Measurements from ENCODE around the gene EDEM3.

Gene EDEM3

GRCh38 chr1:184800876-184801275 lies 46.2 kb upstream of the EDEM3 start:
- Histone ChIP-seq H3K27me3 (ENCODE audit: insufficient read depth, low read depth, severe bottlenecking) (no peaks in the 10 kb centered on the region), H3K4me3 (ENCODE audit: low read depth, low read length) (no peak overlapping the region), H3K27ac (no peak overlapping the region), H3K36me3 (no peaks in the 10 kb centered on the region), H3K9me3 (ENCODE audit: severe bottlenecking) (no peaks in the 10 kb centered on the region)
- DNase-seq = peak; percentile 54
- TF ChIP-seq CTCF (IDR thresholded peaks at IDR 0.05; ENCODE audit: low read depth, low read length) = no peak

GRCh38 chr1:184793967-184794366 lies 39.3 kb upstream of the EDEM3 start:
- no peaks in the 10 kb centered on the region for H3K27me3 ChIP-seq (ENCODE audit: insufficient read depth, low read depth, severe bottlenecking)
- no peaks in the 10 kb centered on the region for H3K36me3 ChIP-seq
- H3K9me3 ChIP-seq (ENCODE audit: severe bottlenecking) = no peaks in the 10 kb centered on the region
- no peak for DNase-seq
- no peak overlapping the region for H3K27ac ChIP-seq
- no peak for TF ChIP-seq CTCF (IDR thresholded peaks at IDR 0.05; ENCODE audit: low read depth, low read length)
- no peak overlapping the region for H3K4me3 ChIP-seq (ENCODE audit: low read depth, low read length)

- Histone ChIP-seq H3K27ac (no peak overlapping the region), H3K4me3 (ENCODE audit: low read depth, low read length) (no peak overlapping the region)
Observed at GRCh38 chr1:184792450-184792969, 37.9 kb upstream of the EDEM3 start.

GRCh38 chr1:184791550-184791900 lies 36.9 kb upstream of the EDEM3 start:
- no peak for TF ChIP-seq CTCF (IDR thresholded peaks at IDR 0.05; ENCODE audit: low read depth, low read length)
- no peak for DNase-seq
- Histone ChIP-seq H3K9me3 (ENCODE audit: severe bottlenecking) (no peaks in the 10 kb centered on the region), H3K27me3 (ENCODE audit: insufficient read depth, low read depth, severe bottlenecking) (no peaks in the 10 kb centered on the region), H3K36me3 (no peaks in the 10 kb centered on the region), H3K27ac (no peak overlapping the region), H3K4me3 (ENCODE audit: low read depth, low read length) (no peak overlapping the region)

More at GRCh38 chr1:184792450-184792969, 37.9 kb upstream of the EDEM3 start:
- H3K9me3 ChIP-seq (ENCODE audit: severe bottlenecking) = no peaks in the 10 kb centered on the region
- no peaks in the 10 kb centered on the region for H3K27me3 ChIP-seq (ENCODE audit: insufficient read depth, low read depth, severe bottlenecking)
- DNase-seq = no peak
- H3K36me3 ChIP-seq = no peaks in the 10 kb centered on the region
- TF ChIP-seq CTCF (IDR thresholded peaks at IDR 0.05; ENCODE audit: low read depth, low read length) = no peak

- H3K36me3 ChIP-seq = no peaks in the 10 kb centered on the region
- no peaks in the 10 kb centered on the region for H3K27me3 ChIP-seq (ENCODE audit: insufficient read depth, low read depth, severe bottlenecking)
Observed at GRCh38 chr1:184790642-184791549, 36.2 kb upstream of the EDEM3 start.

More at GRCh38 chr1:184790642-184791549, 36.2 kb upstream of the EDEM3 start:
- no peak overlapping the region for H3K4me3 ChIP-seq (ENCODE audit: low read depth, low read length)
- DNase-seq = no peak
- H3K27ac ChIP-seq = no peak overlapping the region
- no peak for TF ChIP-seq CTCF (IDR thresholded peaks at IDR 0.05; ENCODE audit: low read depth, low read length)
- no peaks in the 10 kb centered on the region for H3K9me3 ChIP-seq (ENCODE audit: severe bottlenecking)
